ACHN (cell line): Measurements from ENCODE around the gene MED12L.

ENCODE experiments used
- DNase-seq: peaks from one replicate; pipeline ENCODE4 v3.0.0-alpha.2; 2015
- in situ Hi-C: cut with HindIII; loops from 2 replicates; pipeline ENCODE4 v1.10.0; 2017; ENCODE audit warnings: low sequenced_read_pairs, low pct_ligation_motif_present, low pct_unique_long_range_greater_than_20kb

Gene MED12L

DNA sequence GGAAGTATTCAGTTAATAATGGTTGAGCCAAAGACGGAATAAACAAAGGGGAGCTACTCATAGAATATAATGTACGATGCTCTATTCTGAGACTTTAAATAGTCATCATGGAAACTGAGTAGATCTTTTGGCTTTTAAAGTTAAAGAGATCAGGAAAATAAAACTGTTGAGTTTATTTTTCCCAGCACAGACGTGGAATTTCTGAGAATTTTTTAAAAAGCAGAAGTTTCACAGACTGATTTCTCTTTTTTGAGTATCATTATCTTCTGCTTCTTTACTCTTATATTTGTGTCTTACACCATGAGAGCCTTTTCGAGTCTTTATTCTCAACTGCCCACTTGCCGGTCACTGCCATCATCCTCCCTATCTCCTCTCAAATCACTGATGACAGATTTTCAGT is 179.7 kb downstream of the MED12L start:
- in situ Hi-C loops: no loop called here
- no peak for DNase-seq

DNA sequence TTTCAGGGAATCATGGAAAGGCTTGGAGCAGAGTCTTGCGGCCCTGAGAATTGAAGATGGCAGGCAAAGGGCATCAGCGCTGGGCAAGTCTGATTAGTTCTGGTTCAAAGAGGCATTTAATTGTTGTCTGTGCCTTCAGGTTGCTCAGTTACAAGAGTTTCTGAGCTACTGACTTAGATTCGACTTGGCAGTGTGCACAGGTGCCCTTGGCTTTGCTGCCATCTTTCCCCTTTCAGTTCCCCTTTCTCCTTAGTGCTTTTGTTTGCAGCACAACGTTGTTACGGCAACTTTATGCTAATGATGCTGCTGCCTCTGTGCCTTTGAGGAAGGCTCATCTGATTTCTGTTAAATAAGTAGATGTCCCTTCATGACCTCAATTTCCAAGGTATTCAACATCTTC is 180.4 kb downstream of the MED12L start:
- DNase-seq: no peak
- in situ Hi-C loops: no loop called here

DNA sequence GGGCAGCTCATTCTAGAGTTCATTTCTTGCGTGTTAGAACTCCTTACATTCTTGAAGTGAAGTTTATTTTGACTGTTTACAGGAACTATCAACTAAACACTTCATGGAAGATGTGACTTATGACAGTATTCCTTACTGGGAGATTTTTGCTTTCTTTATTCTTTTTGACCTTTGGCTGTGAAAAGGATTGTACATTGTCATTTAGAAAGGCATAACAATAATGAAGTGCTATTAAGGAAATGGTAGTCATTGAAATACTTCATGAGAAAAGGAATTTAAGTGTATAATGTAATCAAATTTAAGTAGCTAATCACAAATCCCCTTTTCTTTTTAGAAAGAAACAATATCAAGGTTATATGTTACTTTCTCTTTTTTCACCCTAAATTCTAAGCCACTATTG is 181.6 kb downstream of the MED12L start:
- DNase-seq: no peak
- in situ Hi-C loops: no loop called here

DNA sequence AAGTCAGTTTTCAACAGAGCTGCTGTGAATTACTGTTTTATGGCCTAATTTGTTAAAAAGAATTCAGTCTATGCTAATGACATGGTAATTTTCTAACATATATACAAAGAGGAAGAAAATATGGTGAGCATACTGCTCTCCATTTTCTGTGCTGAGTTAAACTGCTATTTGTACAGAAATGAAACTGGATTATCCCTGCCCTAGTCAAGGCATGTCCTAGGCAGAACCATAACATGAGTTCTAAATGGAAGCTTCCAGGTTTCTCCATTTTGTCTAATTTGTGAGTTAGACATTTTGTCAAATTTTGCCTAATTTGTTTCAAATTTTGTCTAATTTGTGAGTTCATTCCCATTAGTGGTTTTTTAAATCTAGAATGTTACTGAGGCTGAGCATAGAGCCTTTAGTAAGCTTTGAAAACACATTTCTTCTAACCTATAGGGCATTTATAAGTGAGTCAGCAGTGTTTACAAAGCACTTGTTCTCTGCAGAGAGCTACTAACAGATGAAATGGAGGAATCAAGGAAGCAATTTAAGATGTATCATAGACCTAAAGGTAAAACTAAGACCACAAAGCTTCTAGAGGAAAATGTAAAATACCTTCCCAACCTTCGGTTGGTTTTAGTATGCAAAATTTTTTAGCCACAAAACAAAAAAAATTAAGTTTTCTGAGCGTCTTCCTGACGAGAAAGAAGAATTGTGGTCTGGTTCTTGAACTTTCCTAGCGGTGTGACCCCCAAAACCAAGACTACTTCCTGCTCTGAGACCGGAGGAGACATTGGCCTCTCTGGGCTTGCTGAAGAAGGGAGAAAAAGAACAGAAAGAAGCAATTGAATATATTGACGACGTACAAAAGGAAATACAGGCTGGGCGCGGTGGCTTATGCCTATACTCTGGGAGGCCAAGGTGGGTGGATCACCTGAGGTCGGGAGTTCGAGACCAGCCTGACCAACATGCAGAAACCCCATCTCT is 183.1 kb downstream of the MED12L start:
- DNase-seq: no peak

DNA sequence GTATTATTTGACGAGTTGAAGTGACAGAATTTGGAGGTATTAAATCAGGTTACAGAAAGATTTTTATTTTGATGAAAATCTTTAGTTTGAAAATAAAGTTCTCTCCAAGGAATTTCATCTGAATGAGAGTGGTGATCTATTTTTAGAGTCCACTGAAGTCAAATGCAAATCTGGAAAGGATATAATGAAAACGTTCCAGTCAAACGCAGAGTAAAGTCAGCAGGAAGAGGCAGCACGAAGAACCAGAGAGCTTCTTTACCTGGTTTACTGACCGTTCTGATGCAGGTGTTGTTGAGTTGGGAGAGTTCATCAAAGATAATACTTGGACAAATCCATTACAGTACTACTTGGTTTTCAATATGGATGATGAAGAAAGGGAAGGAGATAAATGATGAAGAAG is 184.2 kb downstream of the MED12L start:
- DNase-seq: no peak
- in situ Hi-C loops: no loop called here

More for the DNA sequence above, 183.1 kb downstream of the MED12L start:
- in situ Hi-C loops: no loop called here

DNA sequence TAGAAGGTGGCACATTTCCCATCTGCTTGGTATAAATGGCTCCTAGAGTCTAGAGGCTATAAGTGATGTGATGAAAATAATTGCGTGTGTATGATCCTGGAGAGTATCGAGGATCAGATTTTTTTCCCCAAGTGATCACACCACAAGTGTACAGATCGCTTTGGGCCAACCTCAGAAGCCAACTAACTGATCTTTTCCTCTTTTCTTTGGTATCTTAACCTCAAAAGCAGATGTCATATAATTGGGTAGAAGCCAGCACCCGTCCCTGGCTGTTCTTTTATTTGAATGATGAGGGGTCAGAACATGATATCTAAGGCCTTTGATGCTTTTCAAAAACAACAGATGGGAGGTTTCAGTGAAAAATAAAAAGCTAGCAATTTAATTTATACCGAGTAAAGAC is 189.6 kb downstream of the MED12L start:
- no peak for DNase-seq

DNA sequence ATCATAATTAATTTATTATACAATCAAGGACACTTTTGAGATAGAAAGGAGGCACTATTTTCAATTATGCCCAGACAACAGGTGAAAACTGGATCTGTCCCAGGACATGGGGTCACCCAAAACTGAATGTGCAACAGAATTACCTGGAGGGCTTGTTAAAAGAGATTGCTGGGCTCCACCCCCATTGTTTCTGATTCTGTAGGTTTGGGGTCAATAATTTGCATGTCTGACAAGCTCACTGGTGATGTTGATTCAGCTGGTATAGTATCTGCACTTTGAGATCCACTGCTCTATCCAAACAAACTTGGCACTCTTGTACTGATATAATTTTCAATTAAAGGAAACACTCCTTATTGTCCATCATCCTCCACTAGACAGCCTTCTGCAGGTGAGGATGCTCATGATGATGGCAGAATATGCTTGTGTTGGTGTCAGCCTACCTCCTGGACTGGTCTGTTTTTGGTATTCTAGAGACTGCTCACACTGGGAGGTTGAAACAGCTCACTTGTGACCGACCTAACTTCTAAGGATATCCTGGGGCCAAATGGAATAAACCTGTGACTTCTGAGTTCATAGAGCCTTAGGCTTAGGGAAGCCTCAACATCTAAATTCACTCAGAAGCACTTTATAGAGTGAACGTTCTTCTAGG is 190.7 kb downstream of the MED12L start:
- in situ Hi-C loops: no loop called here
- DNase-seq: no peak

More for the DNA sequence above, 189.6 kb downstream of the MED12L start:
- in situ Hi-C loops: no loop called here

DNA sequence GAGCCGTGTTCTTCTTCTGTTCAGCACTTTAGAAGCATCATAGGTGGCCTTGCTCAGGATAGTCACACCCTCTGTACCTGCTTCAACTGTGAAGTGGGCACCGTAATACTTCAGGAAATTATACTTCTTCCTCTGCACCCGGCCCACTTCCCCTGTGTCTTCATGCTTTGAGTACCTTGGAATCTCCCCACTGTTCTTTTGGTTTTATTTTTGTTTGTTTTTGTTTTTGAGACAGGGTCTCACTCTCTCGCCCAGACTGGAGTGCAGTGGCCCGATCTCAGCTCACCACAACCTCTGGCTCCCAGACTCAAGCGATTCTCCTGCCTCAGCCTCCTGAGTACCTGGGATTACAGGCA is 191.2 kb downstream of the MED12L start:
- no peak for DNase-seq
- in situ Hi-C loops: no loop called here

DNA sequence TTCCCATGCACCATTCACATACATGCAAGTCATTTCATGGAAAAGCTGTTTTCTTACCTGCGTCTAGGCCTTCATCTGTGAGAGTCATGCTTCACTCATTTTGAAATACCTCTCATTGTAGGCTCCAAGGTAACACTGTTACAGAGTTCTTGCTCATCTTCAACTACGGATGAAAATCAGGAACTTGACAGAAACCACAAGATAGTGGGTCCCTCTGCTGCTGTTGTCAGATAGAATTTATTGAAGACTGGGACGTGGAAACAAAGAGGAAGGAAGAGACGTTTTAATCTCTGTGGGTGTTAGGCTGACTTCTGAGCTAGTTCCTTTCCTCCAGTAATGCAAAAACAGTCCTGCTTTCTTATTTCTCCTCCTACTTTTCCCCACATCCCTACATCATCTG is 192.8 kb downstream of the MED12L start, which contains the start of gene P2RY14:
Gene P2RY14, minus strand, starts transcription at position 313 of the 400 bp plus-strand sequence. CDS start 64,226 bp downstream, outside the sequence.
- in situ Hi-C loops: no loop called here
- DNase-seq: no peak

DNA sequence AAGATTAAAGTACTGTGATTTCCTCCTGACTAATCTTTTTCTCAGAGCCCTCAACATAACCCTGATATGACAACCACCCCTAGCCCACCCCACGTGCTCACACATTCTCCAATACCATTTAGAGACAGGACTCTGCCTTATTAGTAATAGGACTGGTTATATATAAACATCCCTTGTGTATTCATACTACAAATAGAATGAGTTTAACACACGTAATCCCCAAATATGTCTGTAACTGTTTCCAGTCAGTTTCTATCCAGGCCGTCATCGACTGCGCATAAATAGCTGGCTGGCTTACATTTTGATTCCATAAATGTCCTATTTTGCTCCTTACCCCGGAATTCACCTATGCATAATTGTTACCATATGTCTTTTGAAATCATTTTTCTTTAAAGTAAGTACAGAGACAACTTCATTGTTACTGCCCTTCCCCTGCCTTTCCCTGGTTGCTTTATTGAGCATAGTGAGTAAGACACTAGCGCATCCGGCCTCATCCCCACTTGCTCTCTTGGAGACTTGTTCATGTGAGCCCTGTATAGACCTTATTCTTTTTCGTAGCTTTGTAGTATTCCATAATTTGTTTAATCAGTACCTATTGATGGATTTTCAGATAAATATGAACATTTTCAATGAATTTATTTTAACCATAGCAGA is 196.3 kb downstream of the MED12L start:
- no peak for DNase-seq
- in situ Hi-C loops: no loop called here

DNA sequence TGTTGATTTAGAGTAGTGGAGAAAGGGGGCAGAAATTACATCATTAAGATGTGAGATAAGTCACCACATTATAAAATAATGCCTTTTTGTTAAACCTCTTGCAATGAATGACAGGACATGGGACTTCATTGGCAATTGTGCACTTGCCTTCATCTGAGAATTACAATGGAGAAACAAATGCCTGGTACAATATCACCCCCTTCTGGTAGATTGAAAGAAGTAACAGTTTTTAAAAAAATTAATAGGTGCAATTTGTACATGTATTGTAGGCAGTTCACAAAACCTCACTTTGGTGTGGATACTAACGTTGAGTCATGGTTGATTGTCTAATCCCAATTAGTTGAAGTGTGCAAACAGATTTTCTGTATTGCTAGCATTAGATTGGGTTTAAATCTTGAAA is 197.5 kb downstream of the MED12L start:
- DNase-seq: peak; percentile 46
- in situ Hi-C loops: no loop called here

DNA sequence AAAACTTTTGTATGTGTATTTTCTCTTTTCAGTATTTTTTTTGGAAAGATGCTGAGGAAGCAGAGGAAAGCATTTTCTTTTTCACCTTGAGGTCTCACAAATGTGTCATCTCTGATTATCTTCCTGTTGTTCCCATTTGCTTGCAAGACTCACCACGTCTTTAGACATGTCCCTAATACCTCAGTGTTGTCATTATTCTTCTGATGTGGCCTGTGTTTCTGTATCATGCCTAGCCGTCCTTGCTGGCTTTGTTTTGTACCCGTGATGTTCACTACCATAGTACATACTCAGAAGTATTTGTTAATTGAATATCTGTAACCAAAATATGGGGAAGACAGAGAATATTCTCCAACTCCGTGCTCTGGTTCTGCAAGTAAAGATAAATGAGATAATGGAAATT is 197.9 kb downstream of the MED12L start:
- in situ Hi-C loops: no loop called here
- DNase-seq: no peak

DNA sequence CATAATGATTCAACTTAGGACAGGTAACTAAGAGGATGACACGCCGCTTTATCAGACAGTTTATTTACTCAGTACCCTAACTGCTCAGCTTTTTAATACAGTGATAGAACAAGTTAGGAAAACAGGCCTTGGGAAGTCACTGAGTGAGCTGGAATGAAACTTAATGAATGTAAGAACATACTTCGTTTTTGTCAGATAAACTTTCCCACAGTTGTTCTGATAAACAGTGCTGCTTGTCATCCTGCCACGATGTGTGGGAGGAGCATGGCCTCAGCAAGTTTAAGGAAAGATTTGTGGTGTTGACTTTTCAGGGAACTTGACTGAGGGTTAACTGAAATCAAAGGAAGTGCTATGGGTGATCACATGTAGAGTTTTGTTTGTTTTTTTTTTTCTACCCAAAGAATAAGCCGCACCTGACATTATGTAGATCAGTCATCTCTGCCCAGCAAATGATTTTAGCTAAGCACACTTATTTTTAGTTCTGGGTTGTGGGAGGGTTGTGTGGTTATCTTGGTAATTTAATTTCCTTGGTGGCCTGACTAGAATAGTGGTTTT is 198.5 kb downstream of the MED12L start:
- in situ Hi-C loops: no loop called here
- no peak for DNase-seq

DNA sequence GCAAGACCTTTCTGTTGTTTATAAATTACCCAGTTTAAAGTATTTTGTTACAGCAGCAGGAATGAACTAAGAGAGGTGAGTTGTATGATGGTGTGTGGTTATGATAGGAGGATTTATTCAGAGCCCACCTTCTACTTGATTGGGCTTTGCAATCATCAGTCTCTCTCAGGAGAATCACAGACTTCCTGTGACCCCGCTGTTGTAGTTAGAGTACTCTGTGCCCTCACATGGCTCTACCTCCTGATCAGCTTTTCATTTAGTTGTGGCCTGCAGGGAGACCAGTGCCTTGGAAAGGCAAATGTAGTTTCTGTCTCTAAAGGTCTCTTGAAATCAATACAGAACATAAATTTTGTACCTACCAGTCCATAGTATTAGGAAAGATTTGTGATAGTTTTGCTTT is 200.5 kb downstream of the MED12L start:
- in situ Hi-C loops: no loop called here
- no peak for DNase-seq

DNA sequence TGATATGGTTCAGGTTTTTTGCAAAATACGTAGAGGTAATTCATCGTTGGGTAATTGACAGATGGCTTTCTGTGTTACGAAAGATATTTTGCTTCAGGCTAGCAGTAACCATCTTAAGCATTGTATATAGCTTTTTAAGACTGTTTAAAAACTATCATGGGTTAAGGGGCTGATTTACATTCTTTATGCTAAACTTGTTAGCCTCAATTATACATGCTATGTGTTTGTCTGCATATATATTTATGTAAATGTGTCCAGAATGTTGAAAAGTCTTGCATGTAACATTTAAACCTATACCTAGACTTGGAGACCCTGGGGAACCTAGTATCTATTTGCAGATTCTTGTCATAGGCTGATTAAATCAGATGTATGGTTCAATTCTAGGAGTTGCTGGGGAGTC is 204.0 kb downstream of the MED12L start:
- DNase-seq: no peak
- in situ Hi-C loops: no loop called here

DNA sequence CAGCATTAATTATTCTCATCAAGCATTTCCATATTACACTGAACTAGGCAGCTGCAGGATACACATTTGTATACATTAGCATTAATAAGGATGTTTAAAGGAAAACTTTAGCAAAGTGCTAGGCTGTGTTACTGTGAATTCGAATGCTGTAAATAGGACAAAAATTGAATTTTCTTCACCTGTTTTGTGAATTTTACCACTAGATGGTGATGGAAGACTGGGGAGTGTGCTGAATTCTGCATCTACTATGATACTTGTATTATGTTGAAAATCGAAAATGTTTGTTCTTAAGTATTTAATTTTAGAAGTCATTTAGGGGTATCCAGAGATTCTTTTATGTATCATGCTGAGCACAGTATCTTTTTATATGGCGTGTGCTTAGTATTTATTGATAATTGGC is 205.2 kb downstream of the MED12L start:
- in situ Hi-C loops: no loop called here
- DNase-seq: peak; percentile 45

DNA sequence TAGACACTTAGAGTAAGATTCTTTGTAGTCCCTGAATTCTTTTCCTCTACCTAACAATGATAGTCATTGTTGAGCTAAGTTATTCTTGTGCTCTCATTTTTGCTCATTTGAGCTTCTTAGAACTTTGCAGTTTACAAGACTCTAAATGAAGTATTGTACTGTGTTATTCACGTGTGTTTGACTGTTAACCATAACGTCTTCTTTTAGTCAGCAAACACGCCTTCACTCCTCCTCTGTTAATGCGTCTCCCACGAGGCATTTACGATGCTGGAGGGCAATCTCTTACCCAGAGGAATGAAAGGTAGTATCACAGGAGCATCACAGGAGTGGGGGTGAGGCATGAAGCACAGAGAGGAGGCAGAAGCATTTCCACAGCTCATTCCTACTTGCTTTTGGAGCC is 207.7 kb downstream of the MED12L start:
- DNase-seq: no peak
- in situ Hi-C loops: no loop called here

DNA sequence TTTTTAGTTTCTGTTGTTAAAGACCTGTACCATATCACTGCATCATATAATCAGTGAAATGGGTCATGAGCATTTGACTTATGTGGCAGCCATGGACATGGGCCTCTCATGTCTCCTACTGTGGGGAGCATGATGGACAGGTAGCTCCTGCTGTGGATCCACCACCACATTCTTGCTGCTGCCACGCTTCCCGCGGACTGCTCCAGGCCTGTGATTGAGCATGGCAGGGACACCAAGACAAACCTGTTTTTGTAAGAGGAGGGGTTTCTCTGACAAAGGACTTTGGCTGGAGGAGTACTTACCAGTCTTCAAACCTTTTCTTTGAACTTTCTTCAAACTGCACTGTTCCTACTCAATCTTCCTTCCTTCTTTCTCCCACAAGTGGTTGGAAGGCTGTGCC is 210.8 kb downstream of the MED12L start:
- DNase-seq: no peak
- in situ Hi-C loops: no loop called here

DNA sequence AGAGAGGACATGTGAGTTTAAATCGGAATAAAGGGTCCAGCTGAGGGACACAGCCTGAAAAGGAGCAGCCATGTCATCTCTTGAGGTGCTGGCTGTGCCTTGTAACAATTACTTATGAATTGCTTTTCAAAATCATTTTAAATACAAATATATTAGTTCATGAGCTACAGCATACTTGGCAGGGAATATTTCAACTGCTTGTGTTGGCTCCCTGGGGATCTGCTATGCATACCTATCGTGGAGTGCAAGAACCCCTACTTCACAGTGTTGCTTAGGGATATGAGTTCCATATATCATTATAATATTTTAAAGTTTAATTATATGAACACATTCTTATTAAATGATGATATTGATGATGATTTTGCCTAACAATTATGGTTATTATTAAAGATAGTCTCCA is 212.0 kb downstream of the MED12L start:
- in situ Hi-C loops: no loop called here
- DNase-seq: no peak
